Right lobe of liver (tissue), 4 donors: ENCODE data around the gene DYNC2I2.

Experiments
- POLR2A ChIP-seq: fragments of 450-650 bp; IDR thresholded peaks from one replicate; pipeline ENCODE4 v1.6.1; 2017; ENCODE audit warnings: antibody characterized with exemption, mild to moderate bottlenecking
- TF ChIP-seq, protein P1 (sequence below), 4 donors: fragments of 200-600 bp in 3 of 4; fragments of 450-650 bp in 1 of 4; IDR thresholded peaks; one replicate each; pipeline versions ENCODE4 v1.5.1 to v1.8.0; 2016 to 2022; ENCODE audit warnings: antibody characterized with exemption in 4 of 4, mild to moderate bottlenecking in 2 of 4
- donor health status: DM: no; HTN: no; CAD: no.
- donor health status: DM: no; HTN: no; CAD: no.
- donor health status: DM: no; HTN: yes; CAD: no.

GRCh38 chr9:128675382-128675781 is 18.7 kb upstream of the DYNC2I2 start:
- TF ChIP-seq, protein P1, sequence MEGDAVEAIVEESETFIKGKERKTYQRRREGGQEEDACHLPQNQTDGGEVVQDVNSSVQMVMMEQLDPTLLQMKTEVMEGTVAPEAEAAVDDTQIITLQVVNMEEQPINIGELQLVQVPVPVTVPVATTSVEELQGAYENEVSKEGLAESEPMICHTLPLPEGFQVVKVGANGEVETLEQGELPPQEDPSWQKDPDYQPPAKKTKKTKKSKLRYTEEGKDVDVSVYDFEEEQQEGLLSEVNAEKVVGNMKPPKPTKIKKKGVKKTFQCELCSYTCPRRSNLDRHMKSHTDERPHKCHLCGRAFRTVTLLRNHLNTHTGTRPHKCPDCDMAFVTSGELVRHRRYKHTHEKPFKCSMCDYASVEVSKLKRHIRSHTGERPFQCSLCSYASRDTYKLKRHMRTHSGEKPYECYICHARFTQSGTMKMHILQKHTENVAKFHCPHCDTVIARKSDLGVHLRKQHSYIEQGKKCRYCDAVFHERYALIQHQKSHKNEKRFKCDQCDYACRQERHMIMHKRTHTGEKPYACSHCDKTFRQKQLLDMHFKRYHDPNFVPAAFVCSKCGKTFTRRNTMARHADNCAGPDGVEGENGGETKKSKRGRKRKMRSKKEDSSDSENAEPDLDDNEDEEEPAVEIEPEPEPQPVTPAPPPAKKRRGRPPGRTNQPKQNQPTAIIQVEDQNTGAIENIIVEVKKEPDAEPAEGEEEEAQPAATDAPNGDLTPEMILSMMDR (IDR thresholded peaks at IDR 0.05): no peak
- TF ChIP-seq POLR2A: no peak
